ENCODE results near the gene ACAD11. TPM values are rescaled to one million over a fixed set of nuclear protein-coding genes. Genes with fewer than 3 reads are reported as not detected.
A peak's percentile ranks its signal among the peaks of the same experiment; 100 is the strongest.

Gene ACAD11
- total and polyA plus RNA-seq, 2 experiments from 2014 or later: 15.6 to 17.3 TPM

GRCh38 chr3:132537297-132537696, 122.3 kb downstream of the ACAD11 start:
- Histone ChIP-seq H3K27ac (no peak overlapping the region), H3K4me3 (no peak overlapping the region), H3F3A (ENCODE audit: insufficient read depth) (peaks cover 22% of the 10 kb centered on the region), H3K36me3 (ENCODE audit: low read depth) (peaks cover 23% of the 10 kb centered on the region; the same call in 1 of the 2 replicates), H3K4me2 (ENCODE audit: unreplicated experiment) (no peak overlapping the region), H3K9me3 (ENCODE audit: low read depth) (no peaks in the 10 kb centered on the region), H2AFZ (no peak overlapping the region), H3K9ac (no peak overlapping the region), H3K27me3 (replicated peaks; ENCODE audit: insufficient read depth) (no peaks in the 10 kb centered on the region), H3K4me1 (ENCODE audit: insufficient read depth) (peaks cover 16% of the 10 kb centered on the region), H4K20me1 (ENCODE audit: insufficient read depth) (no peaks in the 10 kb centered on the region), H3K79me2 (ENCODE audit: insufficient read depth) (peaks cover 19% of the 10 kb centered on the region), H3K9me2 (ENCODE audit: insufficient read depth) (no peaks in the 10 kb centered on the region)
- in situ Hi-C loops (cut with MboI): no loop called here
- TF ChIP-seq EZH2 (IDR thresholded peaks at IDR 0.05; ENCODE audit: insufficient read depth, poor library complexity, severe bottlenecking) (no peak), EZH2phosphoT487 (IDR thresholded peaks at IDR 0.05; ENCODE audit: insufficient read depth, low read depth) (no peak)
- DNase-seq: peak; percentile 27
- 67 to 78% methylated on average over 1 of the region's 1 CpG for WGBS, 2 experiments (ENCODE audit: low coverage in 1 of 2, low lambda C conversion rate in 2 of 2, missing lambda C conversion rate in 2 of 2)

GRCh38 chr3:132536442-132537153, 123.0 kb downstream of the ACAD11 start:
- peak; percentile 53 for DNase-seq
- peak overlapping the region; percentile 72 for H3K27ac ChIP-seq
- in situ Hi-C loops (cut with MboI): no loop called here
- peaks cover 12% of the 10 kb centered on the region for H3K4me1 ChIP-seq (ENCODE audit: insufficient read depth)
- 69 to 73% methylated on average over 3 of the region's 3 CpGs for WGBS, 2 experiments (ENCODE audit: low coverage in 1 of 2, low lambda C conversion rate in 2 of 2, missing lambda C conversion rate in 2 of 2)
- TF ChIP-seq EZH2 (IDR thresholded peaks at IDR 0.05; ENCODE audit: insufficient read depth, poor library complexity, severe bottlenecking) (no peak), EZH2phosphoT487 (IDR thresholded peaks at IDR 0.05; ENCODE audit: insufficient read depth, low read depth) (no peak)
- H3K4me3 ChIP-seq: no peak overlapping the region
- peaks cover 28% of the 10 kb centered on the region; the same call in 1 of the 2 replicates for H3K36me3 ChIP-seq (ENCODE audit: low read depth)
- no peaks in the 10 kb centered on the region for H3K27me3 ChIP-seq (replicated peaks; ENCODE audit: insufficient read depth)
- no peaks in the 10 kb centered on the region for H3K9me3 ChIP-seq (ENCODE audit: low read depth)
- peaks cover 20% of the 10 kb centered on the region for H3F3A ChIP-seq (ENCODE audit: insufficient read depth)
- H3K79me2 ChIP-seq (ENCODE audit: insufficient read depth): peaks cover 19% of the 10 kb centered on the region
- H4K20me1 ChIP-seq (ENCODE audit: insufficient read depth): no peaks in the 10 kb centered on the region
- H3K9ac ChIP-seq: peak overlapping the region; percentile 79
- no peaks in the 10 kb centered on the region for H3K9me2 ChIP-seq (ENCODE audit: insufficient read depth)
- peak overlapping the region; percentile 72 for H2AFZ ChIP-seq
- peak overlapping the region; percentile 5 for H3K4me2 ChIP-seq (ENCODE audit: unreplicated experiment)

- no peaks in the 10 kb centered on the region for H3K9me3 ChIP-seq (ENCODE audit: low read depth)
- no peak for TF ChIP-seq EZH2phosphoT487 (IDR thresholded peaks at IDR 0.05; ENCODE audit: insufficient read depth, low read depth)
- TF ChIP-seq EZH2 (IDR thresholded peaks at IDR 0.05; ENCODE audit: insufficient read depth, poor library complexity, severe bottlenecking): no peak
- H3K9me2 ChIP-seq (ENCODE audit: insufficient read depth): no peaks in the 10 kb centered on the region
- DNase-seq: peak; percentile 91
- H3K4me2 ChIP-seq (ENCODE audit: unreplicated experiment): peak overlapping the region; percentile 5
- no peaks in the 10 kb centered on the region for H4K20me1 ChIP-seq (ENCODE audit: insufficient read depth)
- H3F3A ChIP-seq (ENCODE audit: insufficient read depth): peaks cover 16% of the 10 kb centered on the region
- H3K4me3 ChIP-seq: no peak overlapping the region
- H3K9ac ChIP-seq: peak overlapping the region; percentile 79
- H3K4me1 ChIP-seq (ENCODE audit: insufficient read depth): peaks cover 12% of the 10 kb centered on the region
- peaks cover 34% of the 10 kb centered on the region; the same call in 1 of the 2 replicates for H3K36me3 ChIP-seq (ENCODE audit: low read depth)
- WGBS, 2 experiments (ENCODE audit: low coverage in 1 of 2, low lambda C conversion rate in 2 of 2, missing lambda C conversion rate in 2 of 2): 32% methylated on average over 7 of the region's 7 CpGs
- in situ Hi-C loops (cut with MboI): no loop called here
- peaks cover 19% of the 10 kb centered on the region for H3K79me2 ChIP-seq (ENCODE audit: insufficient read depth)
- H3K27ac ChIP-seq: peak overlapping the region; percentile 72
- H3K27me3 ChIP-seq (replicated peaks; ENCODE audit: insufficient read depth): no peaks in the 10 kb centered on the region
- peak overlapping the region; percentile 72 for H2AFZ ChIP-seq
Measured at GRCh38 chr3:132535575-132536441, 123.8 kb downstream of the ACAD11 start.

GRCh38 chr3:132530624-132531023, 129.0 kb downstream of the ACAD11 start:
- no peaks in the 10 kb centered on the region for H3K79me2 ChIP-seq (ENCODE audit: insufficient read depth)
- WGBS, 2 experiments (ENCODE audit: low coverage in 1 of 2, low lambda C conversion rate in 2 of 2, missing lambda C conversion rate in 2 of 2): 96 to 97% methylated on average over 3 of the region's 3 CpGs
- H3K9me3 ChIP-seq (ENCODE audit: low read depth): no peaks in the 10 kb centered on the region
- peaks cover 48% of the 10 kb centered on the region for H3K36me3 ChIP-seq (ENCODE audit: low read depth)
- 0 out of 2 replicates have a peak, but pooled peaks cover under 1% of the 10 kb centered on the region for H3K4me1 ChIP-seq (ENCODE audit: insufficient read depth)
- peaks cover 16% of the 10 kb centered on the region for H3F3A ChIP-seq (ENCODE audit: insufficient read depth)
- no peaks in the 10 kb centered on the region for H4K20me1 ChIP-seq (ENCODE audit: insufficient read depth)
- no peak overlapping the region for H3K4me3 ChIP-seq
- no peak overlapping the region for H2AFZ ChIP-seq
- no peaks in the 10 kb centered on the region for H3K27me3 ChIP-seq (replicated peaks; ENCODE audit: insufficient read depth)
- in situ Hi-C loops (cut with MboI): no loop called here
- H3K4me2 ChIP-seq (ENCODE audit: unreplicated experiment): no peak overlapping the region
- no peak overlapping the region for H3K9ac ChIP-seq
- H3K27ac ChIP-seq: no peak overlapping the region
- DNase-seq: no peak
- no peaks in the 10 kb centered on the region for H3K9me2 ChIP-seq (ENCODE audit: insufficient read depth)
- TF ChIP-seq EZH2 (IDR thresholded peaks at IDR 0.05; ENCODE audit: insufficient read depth, poor library complexity, severe bottlenecking) (no peak), EZH2phosphoT487 (IDR thresholded peaks at IDR 0.05; ENCODE audit: insufficient read depth, low read depth) (no peak)
